GM12875 (cell line): ENCODE results near the gene EHBP1.

Source experiments
- H3K4me3 ChIP-seq: one replicate; pipeline ENCODE4 v1.5.1; 2011; ENCODE audit warnings: low read depth, low read length, control low read depth
- CTCF ChIP-seq: IDR thresholded peaks from 2 replicates; pipeline ENCODE4 v1.5.1; 2011; ENCODE audit warnings: low read depth, mild to moderate bottlenecking, control low read depth, inconsistent platforms, low read length, moderate library complexity, borderline replicate concordance; ENCODE audit not compliant: insufficient read depth

The EHBP1 gene

GRCh38 chr2:62844311-62845090 lies 139.0 kb downstream of the EHBP1 start:
- TF ChIP-seq CTCF = no peak

GRCh38 chr2:62845256-62845655 lies 139.7 kb downstream of the EHBP1 start:
- H3K4me3 ChIP-seq = no peak overlapping the region
- no peak for TF ChIP-seq CTCF

More at GRCh38 chr2:62844311-62845090, 139.0 kb downstream of the EHBP1 start:
- no peak overlapping the region for H3K4me3 ChIP-seq

- no peak for TF ChIP-seq CTCF
- no peak overlapping the region for H3K4me3 ChIP-seq
These were observed 146.7 kb downstream of the EHBP1 start for GRCh38 chr2:62852254-62852653.

- no peak for TF ChIP-seq CTCF
- H3K4me3 ChIP-seq = no peak overlapping the region
These were observed 149.3 kb downstream of the EHBP1 start for GRCh38 chr2:62854600-62855514.

- H3K4me3 ChIP-seq = no peak overlapping the region
- TF ChIP-seq CTCF = no peak
These were observed 150.9 kb downstream of the EHBP1 start for GRCh38 chr2:62856228-62857040.

GRCh38 chr2:62857139-62857931 lies 151.8 kb downstream of the EHBP1 start:
- no peak overlapping the region for H3K4me3 ChIP-seq
- TF ChIP-seq CTCF = no peak
